D721Med (cell line): ENCODE results near the gene KCTD8.

Experiments used
- DNase-seq: peaks from one replicate; pipeline ENCODE4 v3.0.0; 2011; ENCODE audit warnings: low spot score; ENCODE audit not compliant: insufficient read length
- FAIRE-seq: peaks from 2 replicates; lab custom pipeline; 2011; peaks lifted over from hg19 to GRCh38; lab: Jason Lieb, UNC
- TF ChIP-seq, protein P1 (sequence below): IDR thresholded peaks from 2 replicates; pipeline ENCODE4 v1.5.1; 2012; ENCODE audit warnings: mild to moderate bottlenecking, control low read depth; ENCODE audit not compliant: insufficient read depth; ENCODE audit errors: missing control alignments

Gene KCTD8

DNA sequence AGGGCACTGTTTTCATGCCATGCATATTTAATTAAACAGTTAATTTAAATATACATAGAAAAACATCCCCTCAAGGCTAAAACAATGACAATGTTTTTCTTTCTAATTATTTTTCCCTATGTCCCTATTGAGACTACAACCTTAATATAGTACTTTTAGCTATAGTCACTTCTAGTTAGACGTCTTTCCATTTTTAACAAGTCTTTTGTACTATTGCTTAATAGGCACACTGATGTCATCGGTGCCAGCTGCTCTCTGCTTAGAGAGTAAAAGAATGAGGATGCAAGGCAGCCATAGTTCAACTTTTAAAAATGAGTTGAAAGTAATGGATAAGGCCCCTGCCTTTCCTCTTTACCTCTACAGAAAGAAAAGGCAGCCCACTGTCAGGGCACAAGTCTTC lies 191.1 kb downstream of the KCTD8 start:
- TF ChIP-seq, protein P1, sequence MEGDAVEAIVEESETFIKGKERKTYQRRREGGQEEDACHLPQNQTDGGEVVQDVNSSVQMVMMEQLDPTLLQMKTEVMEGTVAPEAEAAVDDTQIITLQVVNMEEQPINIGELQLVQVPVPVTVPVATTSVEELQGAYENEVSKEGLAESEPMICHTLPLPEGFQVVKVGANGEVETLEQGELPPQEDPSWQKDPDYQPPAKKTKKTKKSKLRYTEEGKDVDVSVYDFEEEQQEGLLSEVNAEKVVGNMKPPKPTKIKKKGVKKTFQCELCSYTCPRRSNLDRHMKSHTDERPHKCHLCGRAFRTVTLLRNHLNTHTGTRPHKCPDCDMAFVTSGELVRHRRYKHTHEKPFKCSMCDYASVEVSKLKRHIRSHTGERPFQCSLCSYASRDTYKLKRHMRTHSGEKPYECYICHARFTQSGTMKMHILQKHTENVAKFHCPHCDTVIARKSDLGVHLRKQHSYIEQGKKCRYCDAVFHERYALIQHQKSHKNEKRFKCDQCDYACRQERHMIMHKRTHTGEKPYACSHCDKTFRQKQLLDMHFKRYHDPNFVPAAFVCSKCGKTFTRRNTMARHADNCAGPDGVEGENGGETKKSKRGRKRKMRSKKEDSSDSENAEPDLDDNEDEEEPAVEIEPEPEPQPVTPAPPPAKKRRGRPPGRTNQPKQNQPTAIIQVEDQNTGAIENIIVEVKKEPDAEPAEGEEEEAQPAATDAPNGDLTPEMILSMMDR, result no peak
- no peak for DNase-seq
- peak; percentile 6 for FAIRE-seq

DNA sequence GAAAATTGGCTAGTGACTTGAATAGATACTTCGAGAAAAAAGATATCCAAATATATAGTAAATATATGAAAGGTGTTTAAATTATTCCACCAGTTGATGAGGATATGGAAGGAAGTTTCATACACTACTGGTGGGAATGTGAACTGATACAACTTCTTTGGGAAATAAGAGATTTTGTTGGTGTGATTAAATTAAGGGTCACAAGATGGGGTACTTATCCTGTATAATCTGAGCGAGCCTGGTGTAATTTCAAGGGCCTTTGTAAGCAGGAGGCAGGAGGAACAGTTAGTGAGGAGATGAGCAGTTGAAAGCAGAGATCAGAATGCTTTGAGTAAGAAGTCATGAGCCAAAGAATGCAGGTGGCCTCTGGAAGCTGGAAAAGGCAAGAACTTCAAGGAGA lies 192.2 kb downstream of the KCTD8 start:
- no peak for DNase-seq
- no peak for FAIRE-seq
- TF ChIP-seq, protein P1, result peak; percentile 39

DNA sequence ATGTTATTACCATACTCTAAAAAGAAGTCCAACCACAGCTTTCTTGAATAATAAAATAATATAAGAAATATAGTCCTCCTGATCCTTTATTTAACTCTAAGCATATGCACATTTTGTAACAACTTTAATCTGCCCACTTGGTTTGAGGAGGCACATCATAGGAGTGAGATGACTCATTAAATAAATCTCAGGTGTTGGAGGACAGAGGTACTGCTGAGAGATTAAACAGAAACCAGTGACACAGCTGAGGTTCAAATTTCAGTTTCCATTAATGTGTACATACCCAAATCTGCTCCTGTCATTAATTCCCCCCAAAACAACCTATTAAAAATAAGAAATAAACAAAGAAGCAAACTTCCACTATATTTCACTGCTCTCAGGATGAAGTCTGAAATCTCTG lies 211.0 kb downstream of the KCTD8 start:
- FAIRE-seq (no peak), DNase-seq (no peak)
- TF ChIP-seq, protein P1, result no peak

DNA sequence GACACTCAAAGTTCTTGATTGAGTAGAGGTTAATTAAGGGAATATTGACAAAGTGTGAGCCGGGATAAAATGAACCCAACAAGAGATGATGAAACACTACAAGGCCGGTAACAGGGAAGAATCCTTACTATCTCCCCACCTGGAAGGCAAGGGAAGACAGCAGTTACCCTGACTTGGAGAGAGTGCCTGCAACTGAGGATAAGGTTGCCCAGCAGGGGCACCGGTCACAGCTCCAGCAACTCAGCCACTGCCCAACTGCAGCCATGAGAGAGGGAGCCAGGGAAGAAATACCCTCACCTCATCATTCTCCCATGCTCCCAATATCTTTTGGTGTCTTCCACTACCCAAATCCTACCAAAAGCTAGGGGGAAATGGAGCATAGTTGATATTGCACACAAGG lies 212.7 kb downstream of the KCTD8 start:
- no peak for FAIRE-seq
- DNase-seq, result no peak
- TF ChIP-seq, protein P1, result no peak

DNA sequence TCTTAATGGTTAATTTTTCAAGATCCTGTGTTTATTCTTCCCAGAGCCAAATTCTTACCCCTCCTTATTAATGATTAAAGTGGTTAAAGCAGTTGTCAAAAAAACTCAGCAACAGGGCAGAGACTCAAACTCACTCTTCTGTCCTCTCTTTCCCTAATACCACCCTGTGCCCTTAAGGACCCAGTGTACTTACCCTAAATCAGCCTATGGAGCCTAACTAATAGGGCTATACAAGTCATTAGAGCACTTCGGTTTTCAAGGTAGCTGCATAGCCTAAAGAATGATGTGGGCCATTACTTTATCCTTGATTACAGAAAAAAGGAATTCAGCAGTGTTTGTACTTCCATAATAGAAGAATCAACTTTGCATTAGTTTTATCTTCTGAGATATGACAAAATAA lies 216.3 kb downstream of the KCTD8 start:
- FAIRE-seq (no peak), DNase-seq (no peak)
- TF ChIP-seq, protein P1, result no peak

DNA sequence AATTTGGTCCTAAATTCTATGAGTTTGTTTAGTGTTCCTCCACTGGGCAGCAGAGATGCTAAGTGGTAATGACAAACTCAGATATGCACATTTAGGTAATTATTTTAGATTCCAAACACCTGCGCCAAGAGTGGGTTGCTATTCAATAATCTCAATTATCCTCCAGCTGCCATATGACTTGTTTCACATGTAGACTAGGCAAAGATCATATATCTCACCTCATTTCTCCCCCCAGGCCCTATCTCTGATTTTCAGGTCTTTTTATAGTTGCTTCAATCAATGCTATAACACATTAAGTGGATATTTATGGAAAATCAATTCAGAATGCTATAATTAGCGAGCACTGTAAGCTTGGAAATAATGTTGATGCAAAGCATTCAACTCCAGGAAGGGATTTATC lies 217.6 kb downstream of the KCTD8 start:
- TF ChIP-seq, protein P1, result no peak
- FAIRE-seq (no peak), DNase-seq (no peak)

DNA sequence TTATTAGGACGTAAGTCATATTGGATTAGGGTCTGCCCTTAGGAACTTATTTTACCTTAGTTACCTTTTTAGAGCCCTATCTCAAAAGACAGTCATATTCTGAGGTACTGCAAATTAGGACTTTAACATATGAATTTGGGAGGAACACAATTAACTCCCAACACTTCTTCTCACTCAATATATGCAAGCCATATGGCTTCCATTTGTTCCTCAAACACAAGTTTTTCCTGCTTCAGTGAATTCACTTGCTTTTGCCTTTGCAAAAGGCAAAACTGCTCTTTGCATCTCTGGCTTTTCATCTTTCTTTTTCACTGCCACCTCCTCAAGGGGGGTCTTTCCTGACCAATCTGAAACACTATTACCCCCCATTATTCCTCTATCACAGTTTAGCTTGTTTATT lies 220.3 kb downstream of the KCTD8 start:
- no peak for DNase-seq
- FAIRE-seq, result no peak
- TF ChIP-seq, protein P1, result no peak
